Choroid plexus epithelial cell (primary cell): ENCODE results near the gene FHOD1.

Source experiments
- DNase-seq: peaks from one replicate; pipeline ENCODE4 v3.0.0-alpha.2; 2010; ENCODE audit warnings: low read depth
- H3K4me3 ChIP-seq: 2 replicates; pipeline ENCODE4 v1.5.1; 2011; ENCODE audit warnings: low read depth, mild to moderate bottlenecking, control low read depth, low read length, moderate library complexity
- CTCF ChIP-seq: conservative IDR thresholded peaks from 2 replicates; pipeline ENCODE4 v1.5.1; 2011; ENCODE audit warnings: low read depth, mild to moderate bottlenecking, control low read depth, inconsistent platforms, low read length, moderate library complexity

The FHOD1 gene

DNA sequence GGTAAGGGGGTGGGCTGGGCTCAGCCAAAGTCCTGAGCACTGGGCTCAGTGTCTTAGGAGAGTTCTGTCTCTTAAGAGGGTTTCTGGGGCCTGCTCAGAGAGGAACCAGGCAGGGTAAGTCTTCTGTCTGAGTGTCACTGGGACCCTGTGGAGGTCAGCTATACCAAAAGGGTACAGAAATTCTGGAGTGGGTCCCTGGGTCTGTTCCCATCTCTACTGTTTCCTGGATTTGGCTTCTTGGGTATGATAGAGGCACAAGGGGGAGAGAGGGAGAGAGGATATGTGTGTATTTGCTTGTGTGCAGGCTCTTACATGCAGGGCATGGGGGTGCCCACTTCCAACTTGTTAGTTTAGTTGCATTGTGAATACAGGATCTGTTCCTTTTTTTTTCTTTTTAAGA is 53.7 kb downstream of the FHOD1 start:
- DNase-seq: no peak
- TF ChIP-seq CTCF: no peak
- H3K4me3 ChIP-seq: peak overlapping the region; percentile 97

GRCh38 chr16:67192781-67193361 is 54.4 kb downstream of the FHOD1 start:
- no peak for TF ChIP-seq CTCF
- H3K4me3 ChIP-seq: peak overlapping the region; percentile 97
- no peak for DNase-seq

GRCh38 chr16:67191995-67192681 is 55.1 kb downstream of the FHOD1 start, which contains the start of gene E2F4:
Gene E2F4 (plus strand): TSS chr16:67192155. CDS start chr16:67192228, 73 bp downstream.
- peak within 1 kb of the TSS; percentile 97 for H3K4me3 ChIP-seq
- DNase-seq: peak; percentile 95
- no peak for TF ChIP-seq CTCF

GRCh38 chr16:67191411-67191994 is 55.8 kb downstream of the FHOD1 start:
- H3K4me3 ChIP-seq: peak overlapping the region; percentile 97
- no peak for DNase-seq
- no peak for TF ChIP-seq CTCF

- TF ChIP-seq CTCF: no peak
- H3K4me3 ChIP-seq: no peak overlapping the region
- DNase-seq: no peak
Measured at GRCh38 chr16:67190448-67191399, 56.6 kb downstream of the FHOD1 start.

GRCh38 chr16:67190041-67190440 is 57.2 kb downstream of the FHOD1 start, which contains the start of gene EXOC3L1:
Gene EXOC3L1 (minus strand): TSS chr16:67190136. CDS start chr16:67189676, 460 bp downstream.
- H3K4me3 ChIP-seq: no peak within 1 kb of the TSS
- TF ChIP-seq CTCF: no peak
- no peak for DNase-seq
